ENCODE results near the gene KRT14.
"Not testable (repeated sequence)": the region's sequence is repeated elsewhere in the genome, so short reads cannot be mapped to it uniquely, and the experiment has no call there.

Gene KRT14

GRCh38 chr17:41627316-41628072, 40.8 kb upstream of the KRT14 start:
- no peaks in the 10 kb centered on the region for H4K20me1 ChIP-seq (ENCODE audit: insufficient read depth, low read length)

GRCh38 chr17:41626914-41627295, 40.2 kb upstream of the KRT14 start:
- H3K4me3 ChIP-seq (ENCODE audit: low read length); H4K20me1 ChIP-seq (ENCODE audit: insufficient read depth, low read length); H2AFZ ChIP-seq (ENCODE audit: low read length); H3K79me2 ChIP-seq (ENCODE audit: low read length); H3K9ac ChIP-seq (ENCODE audit: low read length); H3K27ac ChIP-seq (ENCODE audit: low read length); H3F3A ChIP-seq (ENCODE audit: insufficient read depth, low read length); H3K36me3 ChIP-seq (replicated peaks; ENCODE audit: insufficient read depth, low read length); H3K9me3 ChIP-seq (replicated peaks; ENCODE audit: insufficient read depth, low read length); H3K4me1 ChIP-seq (ENCODE audit: low read length); DNase-seq; H3K4me2 ChIP-seq (ENCODE audit: low read depth, low read length); H3K9me2 ChIP-seq (replicated peaks; ENCODE audit: insufficient read depth, low read length): not testable (repeated sequence)
- peaks cover 54% of the 10 kb centered on the region for H3K27me3 ChIP-seq (replicated peaks; ENCODE audit: insufficient read depth, low read length)

More at GRCh38 chr17:41627316-41628072, 40.8 kb upstream of the KRT14 start:
- H3K4me1 ChIP-seq (ENCODE audit: low read length): no peaks in the 10 kb centered on the region
- no peak overlapping the region for H3K9ac ChIP-seq (ENCODE audit: low read length)
- TF ChIP-seq EZH2phosphoT487 (IDR thresholded peaks at IDR 0.05; ENCODE audit: low read length) (no peak), EZH2 (optimal IDR thresholded peaks at IDR 0.05; ENCODE audit: low read depth, low read length) (no peak)
- TF ChIP-seq, protein P1, sequence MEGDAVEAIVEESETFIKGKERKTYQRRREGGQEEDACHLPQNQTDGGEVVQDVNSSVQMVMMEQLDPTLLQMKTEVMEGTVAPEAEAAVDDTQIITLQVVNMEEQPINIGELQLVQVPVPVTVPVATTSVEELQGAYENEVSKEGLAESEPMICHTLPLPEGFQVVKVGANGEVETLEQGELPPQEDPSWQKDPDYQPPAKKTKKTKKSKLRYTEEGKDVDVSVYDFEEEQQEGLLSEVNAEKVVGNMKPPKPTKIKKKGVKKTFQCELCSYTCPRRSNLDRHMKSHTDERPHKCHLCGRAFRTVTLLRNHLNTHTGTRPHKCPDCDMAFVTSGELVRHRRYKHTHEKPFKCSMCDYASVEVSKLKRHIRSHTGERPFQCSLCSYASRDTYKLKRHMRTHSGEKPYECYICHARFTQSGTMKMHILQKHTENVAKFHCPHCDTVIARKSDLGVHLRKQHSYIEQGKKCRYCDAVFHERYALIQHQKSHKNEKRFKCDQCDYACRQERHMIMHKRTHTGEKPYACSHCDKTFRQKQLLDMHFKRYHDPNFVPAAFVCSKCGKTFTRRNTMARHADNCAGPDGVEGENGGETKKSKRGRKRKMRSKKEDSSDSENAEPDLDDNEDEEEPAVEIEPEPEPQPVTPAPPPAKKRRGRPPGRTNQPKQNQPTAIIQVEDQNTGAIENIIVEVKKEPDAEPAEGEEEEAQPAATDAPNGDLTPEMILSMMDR (IDR thresholded peaks at IDR 0.05; ENCODE audit: low read length): peak; percentile 14; the same call in 1 of the 2 replicates
- H3K4me2 ChIP-seq (ENCODE audit: low read depth, low read length): no peak overlapping the region
- H3K27ac ChIP-seq (ENCODE audit: low read length): no peak overlapping the region
- peaks cover 48% of the 10 kb centered on the region for H3K27me3 ChIP-seq (replicated peaks; ENCODE audit: insufficient read depth, low read length)
- H3K4me3 ChIP-seq (ENCODE audit: low read length): no peak overlapping the region
- no peaks in the 10 kb centered on the region for H3F3A ChIP-seq (ENCODE audit: insufficient read depth, low read length)
- no peak overlapping the region for H2AFZ ChIP-seq (ENCODE audit: low read length)
- H3K36me3 ChIP-seq (replicated peaks; ENCODE audit: insufficient read depth, low read length): no peaks in the 10 kb centered on the region
- H3K79me2 ChIP-seq (ENCODE audit: low read length): no peaks in the 10 kb centered on the region
- no peaks in the 10 kb centered on the region for H3K9me3 ChIP-seq (replicated peaks; ENCODE audit: insufficient read depth, low read length)
- no peaks in the 10 kb centered on the region for H3K9me2 ChIP-seq (replicated peaks; ENCODE audit: insufficient read depth, low read length)
- no peak for DNase-seq

GRCh38 chr17:41626028-41626913, 39.6 kb upstream of the KRT14 start:
- H3K36me3 ChIP-seq (replicated peaks; ENCODE audit: insufficient read depth, low read length); H4K20me1 ChIP-seq (ENCODE audit: insufficient read depth, low read length); H3F3A ChIP-seq (ENCODE audit: insufficient read depth, low read length); H3K9ac ChIP-seq (ENCODE audit: low read length); H3K4me1 ChIP-seq (ENCODE audit: low read length); H2AFZ ChIP-seq (ENCODE audit: low read length); H3K27ac ChIP-seq (ENCODE audit: low read length); H3K9me2 ChIP-seq (replicated peaks; ENCODE audit: insufficient read depth, low read length); H3K4me2 ChIP-seq (ENCODE audit: low read depth, low read length); H3K79me2 ChIP-seq (ENCODE audit: low read length); DNase-seq; H3K4me3 ChIP-seq (ENCODE audit: low read length); H3K9me3 ChIP-seq (replicated peaks; ENCODE audit: insufficient read depth, low read length): not testable (repeated sequence)
- H3K27me3 ChIP-seq (replicated peaks; ENCODE audit: insufficient read depth, low read length): peaks cover 60% of the 10 kb centered on the region

DNA sequence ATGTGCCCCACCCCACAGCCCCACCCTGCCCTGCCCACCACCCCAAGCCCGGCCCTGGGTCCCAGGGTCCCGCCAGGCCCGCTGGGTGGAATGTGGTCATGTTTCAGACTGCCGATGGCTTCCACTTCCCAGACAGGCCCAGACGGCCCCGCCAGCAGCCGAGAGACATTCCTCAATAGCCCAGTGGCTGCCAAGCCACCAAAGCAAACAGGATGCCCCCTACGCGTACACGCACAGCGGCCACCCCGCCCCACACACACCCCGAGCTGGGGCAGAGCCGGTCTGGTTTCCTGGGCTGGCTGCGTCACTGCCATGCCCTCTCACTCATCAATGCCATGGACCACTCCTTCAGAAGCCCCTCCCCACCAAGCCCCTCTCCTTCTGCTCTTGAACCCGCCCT, 38.9 kb upstream of the KRT14 start:
- Histone ChIP-seq H3K27ac (ENCODE audit: low read length) (no peak overlapping the region), H3K9ac (ENCODE audit: low read length) (no peak overlapping the region), H3K4me2 (ENCODE audit: low read depth, low read length) (no peak overlapping the region), H2AFZ (ENCODE audit: low read length) (no peak overlapping the region), H3K27me3 (replicated peaks; ENCODE audit: insufficient read depth, low read length) (peaks cover 67% of the 10 kb centered on the region), H4K20me1 (ENCODE audit: insufficient read depth, low read length) (no peaks in the 10 kb centered on the region), H3K4me3 (ENCODE audit: low read length) (no peak overlapping the region), H3K4me1 (ENCODE audit: low read length) (no peaks in the 10 kb centered on the region), H3F3A (ENCODE audit: insufficient read depth, low read length) (no peaks in the 10 kb centered on the region), H3K9me2 (replicated peaks; ENCODE audit: insufficient read depth, low read length) (no peaks in the 10 kb centered on the region), H3K79me2 (ENCODE audit: low read length) (no peaks in the 10 kb centered on the region), H3K36me3 (replicated peaks; ENCODE audit: insufficient read depth, low read length) (no peaks in the 10 kb centered on the region), H3K9me3 (replicated peaks; ENCODE audit: insufficient read depth, low read length) (no peaks in the 10 kb centered on the region)
- no peak for DNase-seq
- TF ChIP-seq EZH2phosphoT487 (IDR thresholded peaks at IDR 0.05; ENCODE audit: low read length): no peak
- TF ChIP-seq, protein P1 (IDR thresholded peaks at IDR 0.05; ENCODE audit: low read length): no peak
- no peak for TF ChIP-seq EZH2 (optimal IDR thresholded peaks at IDR 0.05; ENCODE audit: low read depth, low read length)
